GM18499 (cell line): ENCODE data around the gene LPIN3.

Experiments used
- ATAC-seq: cut with Tn5 transposase; IDR thresholded peaks from one replicate; pipeline ENCODE4 v1.9.1; 2021; ENCODE audit warnings: moderate number of reproducible peaks; ENCODE audit not compliant: insufficient read depth, unreplicated experiment

Gene LPIN3

GRCh38 chr20:41320441-41320840 lies 20.2 kb upstream of the LPIN3 start:
- no peak for ATAC-seq

GRCh38 chr20:41320976-41321375 lies 19.6 kb upstream of the LPIN3 start:
- ATAC-seq = no peak

GRCh38 chr20:41327178-41327577 lies 13.4 kb upstream of the LPIN3 start:
- ATAC-seq = no peak

- no peak for ATAC-seq
These were observed 10.9 kb upstream of the LPIN3 start for GRCh38 chr20:41329435-41330342.

GRCh38 chr20:41330343-41330720 lies 10.3 kb upstream of the LPIN3 start:
- no peak for ATAC-seq

- ATAC-seq = no peak
These were observed 9.7 kb upstream of the LPIN3 start for GRCh38 chr20:41330941-41331340.

GRCh38 chr20:41331731-41332130 lies 8.9 kb upstream of the LPIN3 start:
- no peak for ATAC-seq

- no peak for ATAC-seq
These were observed 6.6 kb upstream of the LPIN3 start for GRCh38 chr20:41334036-41334435.

GRCh38 chr20:41334443-41335421 lies 5.9 kb upstream of the LPIN3 start:
- ATAC-seq = no peak

- no peak for ATAC-seq
These were observed 5.0 kb upstream of the LPIN3 start for GRCh38 chr20:41335591-41335990.

- ATAC-seq = no peak
These were observed 3.7 kb upstream of the LPIN3 start for GRCh38 chr20:41336711-41337492.

GRCh38 chr20:41339957-41340326 lies 679 bp upstream of the LPIN3 start:
- ATAC-seq = no peak

GRCh38 chr20:41342474-41343464 lies 2.1 kb downstream of the LPIN3 start:
- ATAC-seq = no peak

- no peak for ATAC-seq
These were observed 3.9 kb downstream of the LPIN3 start for GRCh38 chr20:41344477-41344876.

GRCh38 chr20:41344938-41345728 lies 4.5 kb downstream of the LPIN3 start:
- ATAC-seq = no peak

- ATAC-seq = no peak
These were observed 5.1 kb downstream of the LPIN3 start for GRCh38 chr20:41345729-41346067.

GRCh38 chr20:41347523-41348429 lies 7.2 kb downstream of the LPIN3 start:
- no peak for ATAC-seq
